ENCODE results near the gene LAMA4. TPM values are rescaled to one million over a fixed set of nuclear protein-coding genes. Genes with fewer than 3 reads are reported as not detected.

Gene LAMA4
- polyA plus RNA-seq, 3 donors from 2014 or later, result not detected

DNA sequence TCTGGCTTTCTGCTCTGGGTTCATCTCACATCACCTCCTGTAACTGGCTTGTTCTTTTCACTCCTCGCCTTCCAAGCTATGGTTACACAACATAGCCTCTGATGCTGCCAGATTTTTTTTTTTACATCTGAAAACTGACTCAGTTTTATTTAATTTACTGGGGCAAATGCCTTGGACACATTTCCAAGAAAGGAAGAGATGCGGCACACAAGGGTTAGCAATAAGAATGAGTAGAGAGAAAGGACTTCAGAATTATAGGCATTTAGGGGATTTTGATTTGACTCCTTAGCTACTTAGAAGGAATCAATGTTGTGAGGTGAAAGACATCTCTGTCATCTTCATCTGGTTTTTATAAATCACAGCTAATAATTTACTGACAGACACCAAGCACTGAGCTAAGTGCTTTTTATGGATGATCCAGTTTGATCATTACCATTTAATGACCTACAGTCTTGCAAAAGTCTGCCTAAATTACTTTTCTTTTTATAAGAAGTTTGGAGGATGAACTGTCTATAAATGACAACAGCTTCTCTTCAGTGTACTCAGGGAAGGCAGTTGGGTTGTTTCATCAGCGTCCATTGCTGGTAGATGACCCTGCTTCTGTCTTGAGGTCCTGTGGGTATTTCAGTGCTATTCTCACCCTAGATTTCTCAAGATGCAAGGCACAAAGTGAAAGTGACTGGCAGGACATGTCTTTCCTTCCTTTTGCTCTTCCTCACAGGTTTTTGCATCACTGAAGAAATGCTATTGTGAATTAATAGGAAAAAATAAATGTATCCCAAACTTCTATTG lies 31.1 kb downstream of the LAMA4 start:
- no peak for DNase-seq
- H3K36me3 Mint-ChIP-seq, result no peaks in the 10 kb centered on the region
- peaks cover 0 to 4% (median 0%) of the 10 kb centered on the region in 6 donors for H3K9me3 Mint-ChIP-seq
- no peak overlapping the region for H3K27ac Mint-ChIP-seq
- no peak overlapping the region for H3K4me3 Mint-ChIP-seq
- peaks cover 3 to 9% (median 6%) of the 10 kb centered on the region in 3 donors for H3K27me3 Mint-ChIP-seq (ENCODE audit: low read depth in 3 of 3)
- H3K4me1 Mint-ChIP-seq, result no peaks in the 10 kb centered on the region

DNA sequence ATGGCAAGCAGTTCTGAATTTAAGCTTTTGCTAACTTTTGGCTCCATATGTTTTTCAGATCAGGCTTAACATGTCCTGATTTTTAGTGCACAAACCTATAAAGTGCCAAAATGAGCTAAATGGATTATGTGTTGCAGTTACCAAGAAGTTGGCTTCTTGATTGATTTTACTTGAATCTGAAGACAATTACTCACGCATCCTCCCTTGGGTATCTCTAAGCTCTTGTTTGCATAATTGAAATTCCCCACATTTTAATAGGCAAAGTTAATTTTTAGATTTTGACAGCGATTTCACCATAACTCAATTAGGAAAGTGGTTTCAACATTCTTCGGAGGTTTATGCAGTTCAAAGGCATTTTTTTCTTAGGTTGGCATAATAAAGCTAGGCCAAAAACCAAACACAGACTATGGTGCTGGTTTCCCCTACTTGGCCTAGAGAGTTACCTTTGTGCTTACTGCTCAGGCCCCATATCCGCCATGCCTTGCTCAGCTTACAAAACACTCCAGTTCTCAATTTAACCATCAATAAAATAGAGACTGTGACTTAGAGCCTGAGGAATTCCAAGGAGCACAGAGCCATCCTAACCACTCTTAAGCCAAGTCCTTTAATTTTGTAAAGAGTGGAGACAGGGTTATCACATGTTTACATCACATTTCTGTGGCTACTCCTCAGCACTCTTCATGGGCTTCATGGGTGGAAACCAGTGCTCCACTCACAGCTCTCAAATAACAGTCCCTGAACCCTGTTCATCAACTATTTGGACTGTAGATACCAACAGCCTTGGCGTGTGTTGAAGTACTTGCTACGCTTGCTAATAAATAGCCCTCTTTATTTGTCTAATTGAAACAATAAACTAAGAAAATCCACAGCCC lies 32.1 kb downstream of the LAMA4 start:
- Mint-ChIP-seq H3K4me3 (no peak overlapping the region), H3K27ac (no peak overlapping the region), H3K36me3 (no peaks in the 10 kb centered on the region), H3K4me1 (no peaks in the 10 kb centered on the region), H3K27me3 (ENCODE audit: low read depth in 3 of 3) (peaks cover 4 to 8% (median 7%) of the 10 kb centered on the region in 3 donors), H3K9me3 (peaks cover 0 to 4% (median 0%) of the 10 kb centered on the region in 6 donors)
- DNase-seq, result no peak

DNA sequence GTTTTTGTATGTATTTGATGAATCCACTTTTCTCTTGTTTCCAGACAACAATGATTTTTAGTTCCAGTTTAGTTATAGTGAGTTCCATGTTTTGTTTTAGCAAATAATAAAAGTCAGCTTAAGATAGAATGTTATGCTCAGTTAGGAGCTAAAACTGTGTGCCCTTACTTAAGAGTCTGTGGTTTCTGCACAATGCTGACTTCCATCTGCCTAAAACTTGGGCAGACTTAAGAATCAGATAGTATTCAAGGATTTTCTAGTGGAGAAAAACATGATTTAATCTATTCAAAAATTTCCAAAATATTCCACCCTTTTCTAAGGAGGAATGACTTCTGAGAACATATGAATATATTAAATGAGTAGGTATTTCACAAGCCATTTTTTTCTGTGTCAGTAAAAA lies 32.8 kb downstream of the LAMA4 start:
- peaks cover 4 to 8% (median 7%) of the 10 kb centered on the region in 3 donors for H3K27me3 Mint-ChIP-seq (ENCODE audit: low read depth in 3 of 3)
- no peak overlapping the region for H3K27ac Mint-ChIP-seq
- peaks cover 0 to 4% (median 0%) of the 10 kb centered on the region in 6 donors for H3K9me3 Mint-ChIP-seq
- no peaks in the 10 kb centered on the region for H3K4me1 Mint-ChIP-seq
- no peak for DNase-seq
- H3K36me3 Mint-ChIP-seq, result no peaks in the 10 kb centered on the region
- H3K4me3 Mint-ChIP-seq, result no peak overlapping the region

DNA sequence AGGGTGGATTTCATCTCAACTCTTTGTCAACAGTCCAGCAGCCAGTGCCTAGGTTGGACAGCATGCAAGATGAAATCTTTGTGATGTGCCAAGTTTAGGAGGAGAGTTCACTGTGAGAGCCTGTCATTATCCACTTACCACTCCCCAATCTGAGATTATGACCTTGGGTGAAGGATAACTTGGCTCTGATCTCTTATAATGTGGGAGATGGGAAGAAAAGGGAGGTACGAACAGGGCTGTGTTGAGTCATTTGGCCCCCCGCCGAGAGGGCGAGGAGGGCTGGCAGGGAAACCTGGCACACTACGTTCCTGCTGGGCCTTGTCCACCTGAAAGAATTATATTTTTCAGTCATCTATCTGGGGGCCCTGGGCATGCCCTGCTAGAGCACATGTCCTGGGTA lies 35.8 kb downstream of the LAMA4 start:
- DNase-seq, result no peak
- no peak overlapping the region for H3K27ac Mint-ChIP-seq
- peaks cover 0 to 4% (median 0%) of the 10 kb centered on the region in 6 donors for H3K9me3 Mint-ChIP-seq
- peaks cover 0 to 9% (median 5%) of the 10 kb centered on the region in 3 donors for H3K27me3 Mint-ChIP-seq (ENCODE audit: low read depth in 3 of 3)
- H3K4me1 Mint-ChIP-seq, result no peaks in the 10 kb centered on the region
- H3K36me3 Mint-ChIP-seq, result no peaks in the 10 kb centered on the region
- H3K4me3 Mint-ChIP-seq, result no peak overlapping the region

DNA sequence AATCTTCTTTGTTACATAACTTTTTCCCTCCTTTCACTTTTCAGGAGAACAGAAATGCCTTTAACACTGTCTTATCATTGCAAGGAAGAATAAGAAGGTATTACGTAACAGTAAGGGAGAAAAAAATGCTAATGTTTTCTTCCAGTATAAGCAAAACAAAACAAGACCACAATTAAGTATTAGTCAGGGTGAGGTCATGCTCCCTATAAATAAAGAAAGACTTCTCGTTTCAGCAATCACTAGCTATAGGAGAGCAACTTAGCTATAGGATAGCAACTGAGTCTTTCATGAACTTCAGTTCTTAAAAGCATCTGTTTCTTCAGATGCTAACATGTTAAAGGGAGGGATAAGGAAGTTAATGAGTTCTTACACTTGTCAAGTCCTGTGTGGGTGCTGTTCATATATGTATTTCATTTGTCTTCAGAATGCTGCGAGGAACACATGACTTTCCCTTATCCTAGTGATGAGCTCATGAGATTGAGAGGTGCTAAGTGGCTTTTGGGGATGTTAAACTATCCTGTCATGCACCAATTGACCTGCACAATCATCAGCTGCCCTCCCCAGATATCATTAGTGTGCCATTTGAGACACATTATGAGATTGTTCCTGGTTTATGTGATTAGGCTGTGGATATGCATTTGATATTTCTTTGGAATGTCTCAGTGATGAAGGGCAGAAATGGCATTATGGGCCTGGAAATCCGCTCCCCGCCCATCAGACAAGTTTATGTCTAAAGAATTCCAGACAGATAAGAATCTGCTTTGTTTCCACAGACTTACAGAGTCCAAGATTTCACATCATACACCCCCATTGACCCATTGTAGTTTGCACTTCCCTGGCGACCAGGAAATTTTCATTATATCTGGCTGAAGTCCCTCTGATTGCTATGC lies 37.5 kb downstream of the LAMA4 start:
- H3K9me3 Mint-ChIP-seq, result peaks cover 0 to 6% (median 0%) of the 10 kb centered on the region in 6 donors
- no peak overlapping the region for H3K27ac Mint-ChIP-seq
- peaks cover 2 to 12% (median 9%) of the 10 kb centered on the region in 3 donors for H3K27me3 Mint-ChIP-seq (ENCODE audit: low read depth in 3 of 3)
- no peak overlapping the region for H3K4me3 Mint-ChIP-seq
- no peaks in the 10 kb centered on the region for H3K4me1 Mint-ChIP-seq
- H3K36me3 Mint-ChIP-seq, result peaks cover 0 to 1% (median 0%) of the 10 kb centered on the region in 3 donors
- no peak for DNase-seq

DNA sequence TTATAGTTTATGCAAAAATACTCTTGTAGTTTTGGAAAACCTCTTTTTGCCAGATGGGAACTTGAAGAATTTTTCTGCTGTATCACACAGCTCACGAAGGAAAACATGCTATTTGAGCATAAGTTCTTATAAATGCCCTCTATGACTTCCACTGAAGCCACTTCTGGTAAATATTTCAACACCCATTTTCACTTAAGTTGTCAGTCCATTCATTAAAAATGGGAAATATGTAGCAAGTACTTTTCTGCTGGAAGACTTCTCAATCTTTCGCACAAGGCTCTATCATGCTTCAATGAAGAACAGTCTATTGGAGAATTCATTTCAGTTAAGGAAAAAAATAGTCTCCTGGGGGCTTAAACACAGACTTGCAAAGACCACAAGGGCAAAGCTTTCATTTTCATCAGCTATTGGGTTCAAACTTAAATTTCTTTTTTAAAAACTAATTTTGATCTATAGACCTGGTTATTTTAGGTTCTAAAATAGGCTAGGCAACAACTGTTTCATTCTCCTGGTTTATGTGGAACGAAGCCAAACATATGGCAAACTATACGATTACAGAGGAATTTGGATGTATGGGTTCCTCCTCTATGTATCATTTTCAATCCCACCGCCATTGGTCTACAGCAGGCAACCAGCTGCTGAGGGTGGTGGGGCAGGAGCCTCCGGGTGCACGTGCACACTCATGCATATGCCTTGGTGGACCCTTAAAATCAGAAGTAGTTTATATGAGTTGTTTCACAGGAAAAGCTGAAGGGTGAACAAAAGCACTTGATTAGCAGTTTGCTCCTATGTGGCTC lies 38.7 kb downstream of the LAMA4 start:
- no peak overlapping the region for H3K4me3 Mint-ChIP-seq
- H3K9me3 Mint-ChIP-seq, result peaks cover 0 to 6% (median 0%) of the 10 kb centered on the region in 6 donors
- H3K27me3 Mint-ChIP-seq (ENCODE audit: low read depth in 3 of 3), result peaks cover 6 to 15% (median 15%) of the 10 kb centered on the region in 3 donors
- no peaks in the 10 kb centered on the region for H3K4me1 Mint-ChIP-seq
- peaks cover 0 to 6% (median 0%) of the 10 kb centered on the region in 3 donors for H3K36me3 Mint-ChIP-seq
- no peak for DNase-seq
- no peak overlapping the region for H3K27ac Mint-ChIP-seq

DNA sequence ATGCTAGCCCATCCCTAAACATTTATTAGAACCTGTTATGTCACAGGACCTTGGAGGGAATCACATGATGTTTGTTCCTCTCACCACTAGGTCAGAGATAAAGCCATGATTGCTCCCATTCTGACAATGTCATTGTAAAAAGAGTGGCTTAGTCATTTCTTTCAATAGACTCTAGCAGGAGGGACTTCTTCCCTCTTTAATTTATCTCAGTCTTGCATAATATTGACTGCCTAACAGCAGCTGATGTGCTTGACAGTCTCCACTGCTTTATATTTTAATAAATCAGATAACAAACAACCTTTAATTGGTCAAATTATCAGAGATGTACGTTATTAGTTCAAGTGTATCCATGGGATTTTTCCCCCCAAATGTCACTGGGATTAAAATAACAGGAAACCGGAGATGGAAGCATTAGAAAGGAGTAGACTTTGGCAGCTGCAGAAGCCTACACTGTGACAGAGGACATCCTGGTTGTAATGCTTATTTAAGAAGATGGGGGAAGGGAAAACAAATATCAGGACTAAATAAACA lies 39.6 kb downstream of the LAMA4 start:
- H3K27ac Mint-ChIP-seq, result no peak overlapping the region
- no peaks in the 10 kb centered on the region for H3K4me1 Mint-ChIP-seq
- H3K4me3 Mint-ChIP-seq, result no peak overlapping the region
- no peak for DNase-seq
- peaks cover 0 to 6% (median 0%) of the 10 kb centered on the region in 3 donors for H3K36me3 Mint-ChIP-seq
- peaks cover 0 to 6% (median 0%) of the 10 kb centered on the region in 6 donors for H3K9me3 Mint-ChIP-seq
- H3K27me3 Mint-ChIP-seq (ENCODE audit: low read depth in 3 of 3), result peaks cover 9 to 15% (median 12%) of the 10 kb centered on the region in 3 donors

DNA sequence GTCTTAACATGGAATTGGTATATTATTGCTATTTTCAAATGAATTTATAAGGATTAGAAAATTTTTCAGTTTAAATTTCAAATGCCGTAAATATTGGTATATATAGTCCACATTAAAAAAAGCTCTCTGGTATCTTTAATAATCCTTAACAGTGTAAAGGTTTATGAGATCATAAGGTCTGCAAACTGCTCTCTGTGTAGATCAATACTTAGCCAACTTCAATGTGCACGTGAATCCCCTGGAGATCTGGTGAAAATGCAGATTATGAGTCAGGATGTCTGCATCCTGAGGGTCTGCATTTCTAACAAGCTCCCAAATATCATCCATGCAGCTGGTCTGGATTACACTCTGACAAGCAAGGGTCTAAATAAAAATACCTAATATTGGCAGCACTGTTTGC lies 43.5 kb downstream of the LAMA4 start:
- no peak for DNase-seq
- Mint-ChIP-seq H3K27me3 (ENCODE audit: low read depth in 3 of 3) (peaks cover 11 to 14% (median 12%) of the 10 kb centered on the region in 3 donors), H3K27ac (no peak overlapping the region), H3K4me1 (no peaks in the 10 kb centered on the region), H3K9me3 (peaks cover 0 to 3% (median 0%) of the 10 kb centered on the region in 6 donors), H3K36me3 (peaks cover 0 to 6% (median 0%) of the 10 kb centered on the region in 3 donors), H3K4me3 (no peak overlapping the region)

DNA sequence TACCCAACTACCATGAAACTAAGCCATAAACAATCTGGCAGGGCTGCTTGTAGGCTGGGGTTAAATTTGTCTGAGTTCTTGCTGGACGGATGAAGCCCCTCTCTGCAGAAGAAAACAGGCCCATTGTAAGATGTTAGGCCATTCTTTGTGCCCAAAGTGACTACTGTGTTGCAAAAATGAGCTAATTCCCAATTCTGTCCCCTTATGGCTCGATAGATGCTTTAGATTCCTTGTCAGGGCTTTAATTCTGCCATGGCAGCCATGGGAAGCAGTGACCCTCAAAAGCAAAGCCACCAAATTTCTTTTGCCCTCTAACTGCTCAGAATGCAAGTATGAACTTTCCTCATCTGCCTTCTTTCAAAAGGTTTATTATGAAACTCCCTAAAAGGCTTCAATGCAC lies 45.2 kb downstream of the LAMA4 start:
- Mint-ChIP-seq H3K4me1 (no peaks in the 10 kb centered on the region), H3K9me3 (peaks cover 0 to 3% (median 0%) of the 10 kb centered on the region in 6 donors), H3K27me3 (ENCODE audit: low read depth in 3 of 3) (peaks cover 12 to 14% (median 12%) of the 10 kb centered on the region in 3 donors), H3K27ac (no peak overlapping the region), H3K36me3 (peaks cover 0 to 6% (median 0%) of the 10 kb centered on the region in 3 donors), H3K4me3 (no peak overlapping the region)
- DNase-seq, result no peak

DNA sequence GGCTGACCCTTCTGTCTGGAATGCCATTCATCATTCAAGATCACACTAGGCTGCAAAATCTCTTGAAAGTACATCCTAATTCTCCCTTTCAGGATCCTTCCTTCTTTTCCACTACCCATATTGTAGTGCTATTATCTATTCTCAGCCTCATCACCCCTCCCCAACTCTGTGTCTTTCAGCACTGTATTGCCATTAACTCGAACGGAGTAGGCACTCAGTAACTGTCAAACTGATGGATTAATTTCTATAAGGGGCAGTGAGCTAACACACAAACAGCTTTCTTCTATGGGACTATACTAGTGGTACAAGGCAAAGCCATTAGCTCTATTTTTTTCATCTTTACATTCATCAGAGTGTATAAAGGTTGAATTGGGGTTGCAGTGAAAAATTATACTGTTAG lies 46.6 kb downstream of the LAMA4 start:
- H3K36me3 Mint-ChIP-seq, result peaks cover 0 to 6% (median 0%) of the 10 kb centered on the region in 3 donors
- H3K27me3 Mint-ChIP-seq (ENCODE audit: low read depth in 3 of 3), result peaks cover 9 to 14% (median 11%) of the 10 kb centered on the region in 3 donors
- H3K4me1 Mint-ChIP-seq, result no peaks in the 10 kb centered on the region
- H3K27ac Mint-ChIP-seq, result no peak overlapping the region
- no peak for DNase-seq
- H3K4me3 Mint-ChIP-seq, result no peak overlapping the region
- H3K9me3 Mint-ChIP-seq, result peaks cover 0 to 1% (median 0%) of the 10 kb centered on the region in 6 donors

DNA sequence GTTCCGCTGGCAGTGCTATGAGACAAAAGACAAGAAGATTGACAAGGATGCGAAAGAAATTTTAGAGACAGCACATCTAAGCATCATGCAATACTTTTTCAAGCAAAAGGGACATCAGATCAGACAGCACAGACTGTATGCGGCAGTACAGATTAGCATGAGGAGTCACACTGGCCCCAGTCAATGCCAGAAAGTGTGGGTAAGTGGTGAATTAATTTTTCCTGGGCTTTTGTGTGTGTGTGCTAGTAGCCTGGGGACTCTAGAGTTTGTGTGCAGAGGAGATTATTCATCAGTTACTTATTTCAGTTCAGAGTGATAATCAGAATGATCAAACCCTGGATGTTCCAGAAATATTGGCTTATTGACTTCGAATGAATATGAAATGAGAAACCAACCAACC lies 47.2 kb downstream of the LAMA4 start:
- Mint-ChIP-seq H3K4me1 (no peaks in the 10 kb centered on the region), H3K36me3 (peaks cover 0 to 6% (median 0%) of the 10 kb centered on the region in 3 donors), H3K9me3 (peaks cover 0 to 1% (median 0%) of the 10 kb centered on the region in 6 donors), H3K4me3 (no peak overlapping the region), H3K27ac (no peak overlapping the region), H3K27me3 (ENCODE audit: low read depth in 3 of 3) (peaks cover 11 to 17% (median 14%) of the 10 kb centered on the region in 3 donors)
- DNase-seq, result no peak

DNA sequence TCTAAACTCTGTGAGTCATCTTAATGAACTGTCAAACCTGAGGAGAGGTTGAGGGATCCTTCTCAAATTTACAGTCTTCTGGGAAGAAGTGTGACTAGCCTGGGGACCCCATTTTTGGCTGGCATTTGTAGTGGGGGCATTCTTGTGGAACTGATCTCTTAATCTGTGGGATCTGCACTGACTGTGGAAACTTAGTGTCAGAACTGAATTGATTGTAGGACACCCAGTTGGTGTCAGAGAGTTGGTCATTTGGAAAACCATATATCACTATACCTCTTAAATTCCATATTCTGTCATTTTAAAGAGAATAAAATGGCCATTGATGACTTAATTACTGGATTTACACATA lies 48.3 kb downstream of the LAMA4 start:
- DNase-seq, result no peak
- peaks cover 7 to 11% (median 10%) of the 10 kb centered on the region in 3 donors for H3K27me3 Mint-ChIP-seq (ENCODE audit: low read depth in 3 of 3)

More for the DNA sequence above, 48.3 kb downstream of the LAMA4 start:
- H3K36me3 Mint-ChIP-seq, result no peaks in the 10 kb centered on the region
- H3K9me3 Mint-ChIP-seq, result no peaks in the 10 kb centered on the region
- H3K27ac Mint-ChIP-seq, result no peak overlapping the region
- no peaks in the 10 kb centered on the region for H3K4me1 Mint-ChIP-seq
- H3K4me3 Mint-ChIP-seq, result no peak overlapping the region

Measured in immature natural killer cell (primary cell).